Epidermal melanocyte (primary cell): ENCODE measurements around the gene TAS1R2.

Source experiments
- DNase-seq: peaks from one replicate; pipeline ENCODE4 v3.0.0; 2011; ENCODE audit warnings: low spot score; ENCODE audit not compliant: insufficient read length

TAS1R2 gene

DNA sequence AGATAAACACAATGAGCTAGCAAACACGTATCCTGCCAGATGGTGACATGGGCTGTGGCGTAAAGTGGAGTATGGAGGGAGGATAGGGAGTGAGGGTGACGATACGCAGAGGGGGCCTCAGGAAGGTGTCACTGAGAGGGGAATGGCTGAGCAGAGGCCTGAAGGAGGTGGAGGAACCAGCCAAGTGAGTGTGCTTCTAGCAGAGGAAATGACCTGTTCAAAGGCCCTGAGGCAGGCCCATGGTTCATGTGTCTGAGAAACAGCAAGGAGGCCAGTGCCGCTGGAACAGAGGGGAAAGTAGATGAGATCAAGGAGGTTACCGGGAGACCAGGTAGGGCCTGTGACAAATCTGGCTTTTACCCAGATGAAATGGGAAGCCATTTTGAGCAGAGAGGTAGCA lies 36.0 kb downstream of the TAS1R2 start:
- DNase-seq, result no peak

DNA sequence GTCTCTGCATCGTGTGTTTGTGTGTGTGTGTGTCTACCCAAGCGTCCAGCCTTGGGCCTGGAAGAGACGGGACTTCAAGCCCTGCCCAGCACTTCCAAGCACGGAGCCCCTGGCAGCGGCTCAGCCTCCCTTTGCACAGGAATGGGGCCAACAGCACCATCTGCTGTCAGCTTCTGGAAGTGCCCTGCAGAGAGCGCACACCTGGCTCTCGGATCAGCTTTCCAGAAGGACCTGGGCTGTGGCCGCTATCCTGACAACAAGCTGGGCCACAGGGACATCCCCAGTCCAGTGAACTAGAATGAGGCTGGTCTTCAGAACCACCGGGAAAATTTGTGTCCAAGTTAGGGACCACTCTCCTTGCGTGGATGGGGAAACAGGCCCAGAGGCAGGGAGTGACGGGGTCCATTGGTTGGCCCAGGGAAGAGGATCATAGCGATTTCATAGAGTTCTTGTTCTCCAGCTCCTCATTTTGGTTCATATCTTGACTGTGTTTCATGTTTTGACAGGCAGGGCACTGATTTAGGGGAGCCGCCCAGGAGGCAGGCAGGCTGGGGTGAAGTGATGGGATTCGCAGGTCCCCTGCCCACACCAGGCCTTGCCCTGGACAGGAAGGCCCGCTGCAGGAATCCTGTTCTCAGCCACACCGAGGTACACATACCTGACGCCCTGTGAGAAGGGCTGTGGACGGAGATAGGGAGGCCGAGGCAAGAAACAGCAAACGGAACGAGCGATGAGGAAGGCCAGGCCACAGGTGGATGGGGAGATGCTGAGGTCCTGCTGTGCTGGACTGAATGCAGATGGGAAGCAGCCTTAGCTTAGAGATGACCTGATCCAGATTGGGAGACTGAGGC lies 38.4 kb downstream of the TAS1R2 start:
- DNase-seq, result peak; percentile 60

DNA sequence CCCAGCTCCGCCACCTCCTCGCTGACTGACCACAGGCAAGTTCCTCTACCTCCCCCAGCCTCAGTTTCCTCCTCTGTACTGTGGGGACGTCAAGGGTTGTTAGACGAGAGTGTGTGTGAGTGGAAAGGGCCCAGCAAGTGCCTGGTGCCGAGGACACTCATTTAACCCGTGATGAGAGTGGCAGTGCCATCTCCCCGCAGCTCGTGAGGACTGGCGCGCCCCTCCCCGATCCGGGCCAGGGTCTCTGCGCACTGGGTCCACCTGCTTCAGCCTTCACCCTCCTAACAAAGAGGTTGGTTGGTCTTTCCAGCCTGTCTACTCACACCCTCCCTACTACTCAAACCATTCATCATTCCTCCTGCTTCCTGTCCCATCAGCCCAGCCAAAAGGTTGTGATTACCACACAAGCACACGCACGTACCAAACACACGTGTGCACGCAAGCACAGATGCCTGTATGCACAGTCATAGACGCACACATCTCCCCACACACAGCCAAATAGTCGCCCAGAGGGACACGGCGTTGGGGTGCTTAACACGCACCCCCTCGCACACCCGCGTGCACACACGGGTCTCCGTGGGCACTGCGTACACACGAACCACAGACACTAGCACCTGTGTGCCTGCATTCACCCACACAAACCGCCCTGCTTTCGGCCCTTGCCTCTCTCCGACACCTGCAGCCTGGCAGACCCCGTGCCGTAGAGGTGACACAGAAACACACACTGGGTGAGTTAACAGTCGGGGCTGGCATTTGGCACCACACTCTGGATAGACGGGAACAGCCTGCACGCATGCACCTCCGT lies 39.3 kb downstream of the TAS1R2 start:
- DNase-seq, result no peak

DNA sequence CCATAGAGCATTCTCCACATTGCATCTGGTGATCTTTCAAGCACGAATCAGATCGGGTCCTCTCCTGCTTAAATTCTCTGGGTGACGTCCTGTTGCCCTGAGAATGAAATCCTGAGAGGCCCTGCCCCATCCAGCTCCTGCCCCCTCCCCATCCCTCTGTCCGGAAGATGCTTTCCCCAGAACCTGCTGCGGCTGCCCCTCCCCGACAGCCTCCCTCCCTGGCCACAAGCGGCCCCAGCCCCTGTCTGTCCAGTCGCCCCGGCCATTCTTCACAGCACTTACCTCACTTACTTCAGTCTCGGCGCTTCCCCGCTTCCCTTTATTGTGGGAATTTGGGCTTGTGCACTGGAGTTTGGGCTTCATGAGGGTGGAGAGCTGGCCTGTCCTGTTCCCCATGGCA lies 40.3 kb downstream of the TAS1R2 start:
- no peak for DNase-seq

DNA sequence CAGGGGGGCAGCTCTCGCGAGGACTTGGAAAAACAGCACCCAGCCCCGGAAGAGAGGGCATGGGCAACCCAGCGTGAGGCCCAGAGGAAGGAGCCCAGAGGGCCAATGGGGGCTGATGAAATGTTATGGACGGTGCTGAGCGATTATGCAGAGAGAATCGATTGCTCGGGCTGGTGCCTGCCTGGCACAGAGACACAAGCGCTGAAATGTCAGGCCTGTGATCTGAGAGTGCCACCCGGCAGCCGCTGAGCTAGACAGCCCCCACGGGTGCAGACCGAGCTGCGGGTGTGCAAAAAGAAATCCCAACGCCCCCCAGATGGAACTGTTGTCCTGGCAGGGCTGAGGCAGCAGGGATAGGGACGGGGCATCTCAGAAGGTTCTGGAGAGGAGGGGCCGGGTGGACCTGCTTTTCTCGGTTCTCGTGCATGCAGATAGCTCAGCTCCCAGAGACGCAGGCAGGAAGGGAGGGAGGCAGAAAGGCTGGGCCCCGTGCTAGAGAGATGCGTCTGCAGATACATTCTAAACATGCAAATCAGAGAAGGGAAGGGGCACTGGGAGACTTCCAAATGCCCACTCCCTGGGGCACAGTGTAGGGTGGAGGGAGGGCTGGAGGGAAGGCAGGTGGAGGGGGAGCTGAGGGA lies 41.5 kb downstream of the TAS1R2 start:
- no peak for DNase-seq

DNA sequence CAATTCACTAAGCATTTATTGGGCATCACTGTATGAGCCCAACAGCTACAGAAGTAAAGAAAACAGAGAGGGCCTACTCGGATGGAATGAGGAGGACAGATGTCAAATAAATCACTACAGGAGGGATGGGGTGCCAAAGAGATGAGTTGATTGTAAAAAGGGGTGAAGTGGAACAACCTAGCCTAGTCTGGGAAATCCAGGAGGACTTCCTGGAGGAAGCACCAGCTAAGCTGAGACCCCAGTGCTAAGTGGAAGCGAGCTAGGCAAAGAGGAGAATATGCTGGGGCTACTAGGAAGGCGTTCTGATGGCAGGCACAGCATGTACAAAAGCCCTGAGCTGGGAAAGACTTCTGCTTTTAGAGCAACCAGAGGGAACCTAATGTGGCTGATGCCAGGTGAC lies 42.1 kb downstream of the TAS1R2 start:
- no peak for DNase-seq

DNA sequence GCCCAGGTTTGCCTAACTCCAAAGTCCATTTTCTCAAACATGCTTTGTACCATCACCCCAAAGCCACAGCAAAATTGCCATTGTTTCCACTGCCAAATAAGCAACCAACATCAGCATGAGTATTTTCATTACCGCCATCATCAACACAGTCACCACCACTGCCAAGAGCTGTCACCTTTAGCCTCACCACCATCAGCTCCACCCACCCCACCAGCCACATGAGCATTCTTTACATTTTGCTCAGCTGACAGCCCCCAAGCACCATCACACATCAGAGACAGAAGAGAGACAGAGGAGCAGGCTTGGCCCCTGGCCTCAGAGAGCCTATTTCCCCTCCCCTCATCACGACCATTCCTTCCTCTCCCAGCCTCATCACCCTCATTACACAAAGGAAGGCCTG lies 42.7 kb downstream of the TAS1R2 start:
- no peak for DNase-seq

DNA sequence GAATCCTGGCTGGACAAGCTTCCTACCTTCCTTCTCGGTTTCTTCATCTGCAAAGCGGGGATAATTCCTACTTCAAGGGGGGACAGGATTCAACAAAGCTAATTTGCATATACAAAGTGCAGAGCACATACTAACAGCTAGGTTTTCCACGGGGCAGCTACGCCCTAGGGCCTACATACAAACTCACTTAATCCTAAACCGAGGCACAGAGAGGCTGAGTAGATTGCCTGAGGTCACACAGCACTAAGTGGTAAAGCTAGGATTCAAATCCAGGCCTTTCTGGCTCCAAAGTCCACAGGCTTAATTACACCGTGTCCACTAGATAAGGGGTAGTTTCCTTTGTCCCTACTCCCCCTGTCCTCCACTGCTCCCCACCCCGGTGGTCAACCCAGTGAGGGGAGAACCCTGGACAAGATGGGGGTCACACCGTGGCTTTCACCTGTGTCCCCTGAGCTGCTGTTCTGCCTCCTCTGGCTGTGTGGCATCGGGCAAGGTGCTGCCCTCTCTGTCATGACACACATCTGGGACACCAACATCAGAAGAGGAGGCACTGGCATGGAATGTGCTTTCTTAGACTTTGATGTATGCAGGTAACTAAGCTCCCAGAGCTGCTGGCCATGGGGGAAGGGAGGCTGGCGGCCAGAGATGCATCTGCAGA lies 44.5 kb downstream of the TAS1R2 start:
- no peak for DNase-seq

DNA sequence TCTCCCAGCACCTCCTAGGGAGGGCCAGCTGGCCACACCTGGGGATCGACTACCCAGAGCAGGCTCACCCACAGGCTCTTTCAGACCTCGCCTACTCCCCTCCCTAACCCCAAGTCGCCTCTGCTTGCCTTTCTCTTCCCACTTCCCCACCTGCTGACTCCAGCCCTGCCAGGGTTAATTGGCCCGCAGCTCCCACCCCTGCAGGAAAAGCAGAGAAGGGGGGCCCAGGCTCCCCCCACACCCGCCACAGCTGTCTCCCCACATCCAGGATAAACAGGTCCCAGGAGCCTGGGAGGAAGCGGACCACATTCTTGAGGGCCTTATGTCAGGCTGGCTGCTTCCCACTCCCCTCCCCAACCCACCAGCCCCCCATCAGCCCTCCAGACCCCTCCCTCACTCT lies 45.0 kb downstream of the TAS1R2 start:
- DNase-seq, result no peak

DNA sequence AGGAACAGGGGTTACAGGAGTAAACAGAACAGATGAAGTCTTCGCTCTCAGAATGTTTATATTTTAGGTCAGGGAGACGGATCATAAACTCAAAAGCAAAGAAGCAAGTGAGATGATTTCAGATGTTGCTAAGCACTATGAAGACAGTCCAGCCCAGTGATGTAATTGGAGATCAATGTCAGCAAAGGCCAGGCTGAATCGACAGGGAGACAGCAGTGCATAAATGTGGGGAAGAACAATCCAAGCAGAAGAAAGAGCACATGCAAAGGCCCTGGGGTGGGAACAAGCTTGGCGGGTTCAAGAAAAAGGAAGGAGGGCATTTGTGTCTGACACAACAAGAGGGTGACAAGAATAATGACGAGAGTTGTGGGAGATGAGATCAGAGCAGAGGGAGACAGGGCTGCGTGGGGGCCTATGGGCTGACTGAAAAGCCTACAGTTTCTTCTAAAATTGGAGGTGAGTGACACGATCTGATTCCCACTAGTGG lies 47.0 kb downstream of the TAS1R2 start:
- DNase-seq, result no peak

DNA sequence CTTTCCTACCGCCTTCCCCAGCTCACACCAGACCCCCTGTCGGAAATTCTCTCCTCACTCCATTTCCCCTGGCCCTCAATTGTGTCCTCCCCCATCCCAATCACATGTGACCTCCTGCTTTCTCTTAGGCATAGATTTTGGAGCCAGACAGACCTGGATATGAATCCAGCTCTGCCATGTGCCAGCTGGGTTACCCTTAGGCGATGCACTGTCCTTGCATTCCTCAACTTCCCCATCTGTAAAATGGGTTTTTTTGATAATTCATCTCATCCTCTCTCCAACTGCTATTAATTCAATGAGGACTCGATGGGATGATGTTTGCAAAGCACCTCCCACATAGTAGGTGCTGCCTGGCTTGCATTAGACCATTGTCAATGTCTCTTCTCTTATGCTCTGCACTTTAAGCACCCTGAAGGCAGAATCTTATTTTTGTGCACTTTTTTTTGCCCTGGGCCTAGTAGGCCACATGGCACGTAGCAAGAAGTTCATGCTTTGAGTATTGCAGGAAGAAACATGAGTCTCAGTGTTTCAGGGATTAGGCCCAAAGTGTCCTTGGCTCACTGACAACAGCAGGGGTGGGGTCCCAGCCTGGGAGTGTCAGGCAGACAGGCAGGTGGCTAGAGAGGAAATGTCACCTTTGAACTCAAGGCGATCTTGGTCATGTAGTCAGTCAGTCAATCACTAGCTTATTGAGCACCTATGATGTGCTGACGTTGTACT lies 47.6 kb downstream of the TAS1R2 start:
- DNase-seq, result no peak

DNA sequence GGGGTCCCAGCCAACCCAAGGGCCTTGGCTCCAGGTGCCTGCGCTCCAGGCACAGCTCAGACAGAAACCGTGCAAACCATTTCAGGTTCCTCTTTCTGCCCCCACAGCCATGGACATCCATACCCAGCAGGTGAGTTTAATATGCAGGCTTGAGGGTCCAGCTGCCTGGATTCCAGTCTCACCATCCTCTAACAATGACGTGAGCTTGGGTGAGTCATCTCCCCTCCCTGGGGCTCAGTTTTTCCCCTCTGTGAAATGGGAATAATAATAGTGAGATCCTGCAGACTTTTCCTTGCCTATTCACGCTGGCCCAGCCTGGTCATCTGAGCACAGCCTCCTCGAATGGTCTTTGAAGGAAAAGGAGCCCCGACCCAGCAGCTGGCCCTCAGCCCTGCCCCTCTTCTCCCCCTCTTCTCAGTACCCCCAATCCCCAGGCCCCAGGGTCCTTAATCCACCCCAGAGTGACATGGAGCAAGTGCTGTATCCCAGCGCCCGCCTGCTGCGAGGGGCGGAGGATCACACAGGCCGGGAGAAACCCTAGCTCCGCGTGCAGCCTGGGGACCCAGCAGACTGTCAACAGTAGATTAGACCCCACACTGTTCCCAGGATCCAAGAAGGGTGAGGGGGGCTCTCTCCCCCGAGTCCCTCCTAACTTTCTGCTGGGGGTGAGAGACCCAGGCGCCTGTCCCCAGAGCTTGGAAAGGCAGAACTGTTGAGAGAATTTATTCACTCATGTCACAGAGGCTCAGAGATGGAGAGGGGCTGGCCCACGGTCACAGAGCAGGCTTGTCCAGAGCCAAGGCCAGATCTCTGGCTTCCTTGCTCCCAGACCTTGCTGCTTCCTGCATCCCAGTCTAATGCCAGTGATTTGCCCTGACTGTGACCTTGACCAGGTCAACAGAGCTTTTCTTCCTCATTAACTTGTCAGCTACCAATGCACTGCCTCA lies 49.2 kb downstream of the TAS1R2 start:
- no peak for DNase-seq

DNA sequence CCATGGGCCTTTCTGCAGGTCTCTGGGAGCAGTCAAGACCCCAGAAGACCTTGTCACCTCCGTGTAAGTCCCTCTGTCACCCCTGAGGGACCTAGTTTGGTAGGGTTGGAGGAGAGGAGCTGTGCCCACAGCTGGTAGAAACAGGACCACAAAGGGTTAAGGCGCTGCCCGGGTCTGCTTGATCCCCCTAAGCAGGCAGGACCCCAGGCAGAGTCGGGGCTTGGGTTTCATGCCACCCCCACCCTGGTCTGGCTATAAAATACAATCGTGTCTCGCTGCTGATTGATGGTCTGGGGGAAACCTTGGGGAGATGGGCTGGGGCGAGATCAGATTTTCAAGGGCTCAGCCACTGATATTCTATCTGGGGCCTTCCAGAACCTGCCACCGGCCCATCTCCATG lies 50.9 kb downstream of the TAS1R2 start:
- DNase-seq, result no peak

DNA sequence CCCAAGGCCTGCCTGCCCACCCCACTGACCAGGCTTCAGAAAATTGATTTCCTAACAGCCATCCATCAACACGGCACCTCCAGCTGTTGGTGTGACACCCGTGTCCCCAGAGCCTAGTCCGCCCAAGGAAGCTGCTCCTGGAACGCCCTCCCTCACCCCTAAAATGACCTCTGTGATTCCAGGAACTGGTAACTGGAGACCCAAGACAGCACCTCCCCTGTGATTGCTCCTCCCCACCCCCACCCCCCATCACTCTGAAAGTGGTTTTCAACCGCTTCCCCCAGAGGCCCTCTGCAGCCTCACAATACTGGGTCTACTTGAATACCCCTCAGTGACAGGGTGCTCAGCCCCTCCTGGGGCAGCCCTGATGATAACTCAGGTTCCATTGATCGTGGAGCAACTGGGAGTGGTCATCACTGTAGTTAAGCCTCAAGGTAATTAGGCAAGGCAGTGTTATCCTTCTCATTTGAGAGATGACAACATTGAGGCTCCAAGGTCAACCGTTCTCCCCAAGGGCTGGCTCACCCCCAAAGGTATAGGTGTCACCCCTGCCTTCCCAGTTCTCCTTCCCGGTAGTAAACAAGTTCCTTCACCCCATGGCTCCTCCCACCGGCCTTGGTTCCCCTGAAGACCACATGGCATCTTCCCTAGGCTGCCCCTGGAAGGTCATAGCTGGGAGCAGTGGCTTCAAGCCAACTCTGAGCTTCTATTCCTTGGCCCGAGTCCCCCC lies 52.0 kb downstream of the TAS1R2 start:
- DNase-seq, result no peak

DNA sequence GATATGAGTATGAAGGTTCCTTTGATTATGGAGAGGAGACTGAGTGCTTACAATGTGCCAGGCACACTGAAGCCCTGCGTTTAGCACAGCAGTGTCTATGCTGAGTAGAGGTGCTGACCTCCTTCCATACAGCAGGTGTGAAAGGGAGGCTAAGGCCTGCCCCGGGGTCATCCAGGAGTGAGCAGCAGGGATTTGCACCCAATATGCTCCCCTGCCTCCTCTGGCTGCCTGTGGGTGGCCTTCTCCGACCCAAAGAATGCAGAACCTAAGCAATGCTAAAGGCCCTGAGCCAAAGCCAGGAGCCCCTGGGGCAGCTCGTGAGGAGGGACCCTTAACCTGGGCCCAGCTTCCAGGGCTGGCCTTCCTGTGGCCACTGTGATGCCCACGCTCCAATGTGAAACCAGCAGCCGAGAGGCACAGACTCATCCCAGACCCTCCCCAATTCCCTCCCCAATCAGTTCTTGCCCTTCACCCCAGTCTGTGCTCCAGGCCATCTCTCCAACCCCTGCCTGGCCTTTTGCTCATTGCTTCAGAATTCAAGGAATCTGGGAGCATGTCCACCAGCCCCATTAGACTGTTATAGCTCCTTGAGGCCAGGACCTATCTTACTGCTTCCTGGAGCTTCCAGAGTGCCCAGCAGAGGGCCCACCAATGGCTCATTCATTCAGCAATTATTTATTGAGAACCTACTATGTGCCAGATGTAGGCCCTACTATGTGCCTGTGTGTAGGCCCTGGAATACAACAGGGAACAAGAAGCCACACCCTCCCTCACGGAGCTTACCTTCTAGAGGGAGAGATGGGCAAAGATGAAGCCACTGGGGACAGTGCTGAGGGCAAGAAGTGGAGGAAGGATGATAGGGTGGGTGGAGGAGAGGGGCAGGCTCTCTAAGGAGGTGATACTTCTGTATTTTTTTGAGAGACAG lies 53.3 kb downstream of the TAS1R2 start:
- no peak for DNase-seq

DNA sequence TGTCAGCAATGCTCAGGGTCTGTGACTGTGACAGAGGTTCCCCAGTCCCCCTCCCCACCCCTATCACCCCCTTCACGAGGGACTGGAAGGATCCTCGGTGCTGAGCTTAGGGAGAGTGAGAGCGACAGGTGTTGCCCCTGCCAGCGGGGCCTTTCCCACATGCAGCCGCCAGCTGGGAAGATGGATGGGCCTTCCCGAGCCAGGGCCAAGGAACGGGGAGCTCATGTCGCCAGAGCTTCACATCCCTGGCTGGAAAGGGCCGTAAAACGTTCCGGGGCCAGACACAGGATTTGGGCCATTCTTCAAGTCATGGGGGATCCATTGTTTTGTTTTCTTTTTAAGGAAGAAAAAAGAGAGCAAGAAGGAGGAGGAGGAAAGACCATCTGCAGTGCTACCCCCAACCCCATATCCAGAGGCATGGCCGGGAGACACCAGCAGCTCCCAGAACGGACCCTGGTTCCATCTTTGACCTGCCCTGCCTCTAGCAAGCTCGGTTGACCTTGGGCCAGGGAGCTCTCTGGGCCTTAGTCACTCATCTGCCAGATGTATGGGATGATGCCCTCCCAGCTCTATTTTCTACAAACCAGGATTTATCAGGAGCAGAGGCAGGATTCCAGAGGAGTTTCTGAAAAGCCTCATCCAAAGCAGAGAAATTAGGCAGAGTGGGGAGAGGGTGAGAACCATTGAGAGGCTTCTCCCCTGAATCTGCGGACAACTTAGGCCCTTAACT lies 54.1 kb downstream of the TAS1R2 start:
- DNase-seq, result no peak

DNA sequence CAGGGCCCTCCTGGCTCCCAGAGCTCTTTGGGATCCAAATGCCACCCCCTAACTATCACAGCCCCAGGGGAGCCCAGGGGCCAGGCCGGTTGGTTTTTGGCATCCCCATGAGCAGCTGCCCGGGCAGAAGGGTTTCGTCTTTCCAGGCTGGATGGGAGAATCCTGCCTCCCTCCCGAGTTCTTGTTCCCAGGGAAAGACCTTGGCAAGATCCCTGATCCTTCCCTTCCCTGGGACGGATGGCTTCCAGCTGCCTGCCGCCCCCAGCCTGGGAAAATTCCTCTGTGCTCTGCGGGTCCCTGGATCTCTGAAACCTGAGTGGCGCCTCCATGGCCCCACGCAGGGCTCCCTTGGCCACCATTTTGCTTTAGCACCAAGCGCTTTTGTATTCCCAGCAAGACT lies 55.6 kb downstream of the TAS1R2 start:
- DNase-seq, result no peak
